IMR-90 (cell line): ENCODE results near the gene MSH3. TPM values are rescaled to one million over a fixed set of nuclear protein-coding genes. Genes with fewer than 3 reads are reported as not detected.

ENCODE experiments used
- ATAC-seq: fragments of 200-7000 bp; cut with Tn5 transposase; 2 replicates; pipeline ENCODE4 v1.9.1; 2020; ENCODE audit warnings: low read depth, mild to moderate bottlenecking, moderate library complexity
- BruUV-seq: library from RNA; stranded (reverse); fragments of 400-500 nt; replicated peaks from 2 replicates; lab custom pipeline; 2021; lab: Mats Ljungman, UMichigan
- CTCF ChIA-PET: fragments of 300-600 bp; formaldehyde crosslinking; extraction: SDS; loops from one replicate; lab custom pipeline; 2021; ENCODE audit warnings: antibody characterized with exemption; lab: Yijun Ruan, JAX
- POLR2A ChIA-PET: fragments of 300-600 bp; sonication (Branson Sonifier 250); formaldehyde crosslinking; loops from one replicate; lab custom pipeline; 2022; ENCODE audit warnings: antibody characterized with exemption; ENCODE audit not compliant: unreplicated experiment; lab: Charles Lee
- DNase-seq: peaks from one replicate; pipeline ENCODE4 v3.0.0; 2013
- H2AFZ ChIP-seq: replicated peaks from 2 replicates; pipeline ENCODE3; 2013; ENCODE audit warnings: low read length, mild to moderate bottlenecking; ENCODE audit not compliant: poor library complexity
- H2AK5ac ChIP-seq: 2 replicates; pipeline ENCODE4 v1.6.1; 2013; ENCODE audit warnings: low read depth, low read length, inconsistent platforms
- H2AK9ac ChIP-seq: replicated peaks from 2 replicates; pipeline ENCODE3; 2013; ENCODE audit warnings: mild to moderate bottlenecking, low read depth, low read length, moderate library complexity; ENCODE audit not compliant: poor library complexity
- H2BK120ac ChIP-seq: 2 replicates; pipeline ENCODE4 v1.6.1; 2013; ENCODE audit warnings: low read depth, low read length, inconsistent platforms
- H2BK15ac ChIP-seq: 3 replicates; pipeline ENCODE4 v1.6.1; 2013; ENCODE audit warnings: low read depth, low read length, inconsistent platforms
- H2BK20ac ChIP-seq: 2 replicates; pipeline ENCODE4 v1.6.1; 2013; ENCODE audit warnings: low read depth, mild to moderate bottlenecking, inconsistent platforms, low read length, moderate library complexity
- H2BK5ac ChIP-seq: 2 replicates; pipeline ENCODE4 v1.6.1; 2013; ENCODE audit warnings: mild to moderate bottlenecking, low read depth, low read length, inconsistent platforms; ENCODE audit not compliant: poor library complexity, severe bottlenecking
- H3K14ac ChIP-seq: replicated peaks from 2 replicates; pipeline ENCODE4 v1.6.1; 2013; ENCODE audit warnings: low read depth, low read length, inconsistent platforms
- H3K18ac ChIP-seq: 2 replicates; pipeline ENCODE4 v1.6.1; 2013; ENCODE audit warnings: low read depth, low read length, control low read depth
- H3K23ac ChIP-seq: 2 replicates; pipeline ENCODE4 v1.6.1; 2013; ENCODE audit warnings: low read depth, low read length, inconsistent platforms
- H3K27ac ChIP-seq: 2 replicates; pipeline ENCODE4 v1.5.1; 2013; ENCODE audit warnings: mild to moderate bottlenecking, control low read depth, low read length; ENCODE audit not compliant: insufficient read depth
- H3K27me3 ChIP-seq: 2 replicates; pipeline ENCODE4 v1.6.1; 2013; ENCODE audit warnings: low read length; ENCODE audit not compliant: control insufficient read depth, insufficient read depth
- H3K36me3 ChIP-seq: 2 replicates; pipeline ENCODE4 v1.6.1; 2013; ENCODE audit warnings: low read length, mixed read lengths; ENCODE audit not compliant: control insufficient read depth, insufficient read depth
- H3K4ac ChIP-seq: 2 replicates; pipeline ENCODE4 v1.6.1; 2013; ENCODE audit warnings: low read depth, low read length, inconsistent platforms
- H3K4me1 ChIP-seq: 2 replicates; pipeline ENCODE4 v1.6.1; 2013; ENCODE audit warnings: low read length, mixed read lengths; ENCODE audit not compliant: control insufficient read depth, insufficient read depth
- H3K4me2 ChIP-seq: 2 replicates; pipeline ENCODE4 v1.6.1; 2013; ENCODE audit warnings: low read depth, mild to moderate bottlenecking, control low read depth, low read length, moderate library complexity
- H3K4me3 ChIP-seq: 2 replicates; pipeline ENCODE4 v1.5.1; 2013; ENCODE audit warnings: low read depth, mild to moderate bottlenecking, control low read depth, low read length, moderate library complexity; ENCODE audit not compliant: insufficient read depth
- H3K56ac ChIP-seq: 2 replicates; pipeline ENCODE4 v1.6.1; 2013; ENCODE audit warnings: low read length, inconsistent platforms; ENCODE audit not compliant: insufficient read depth; ENCODE audit errors: extremely low read depth
- H3K79me1 ChIP-seq, 2 experiments: 2 replicates each; pipeline ENCODE4 v1.6.1; 2013; ENCODE audit warnings: low read length in 2 of 2, inconsistent platforms in 1 of 2, low read depth in 1 of 2
- H3K9ac ChIP-seq: 2 replicates; pipeline ENCODE4 v1.6.1; 2013; ENCODE audit warnings: low read depth, low read length, control low read depth
- H3K9me1 ChIP-seq: 2 replicates; pipeline ENCODE4 v1.6.1; 2013; ENCODE audit warnings: low read length, inconsistent platforms; ENCODE audit not compliant: insufficient read depth
- H3K9me3 ChIP-seq: 2 replicates; pipeline ENCODE4 v1.6.1; 2013; ENCODE audit warnings: low read length; ENCODE audit not compliant: control insufficient read depth, insufficient read depth
- H4K20me1 ChIP-seq: 2 replicates; pipeline ENCODE4 v1.6.1; 2013; ENCODE audit warnings: low read length, inconsistent platforms; ENCODE audit not compliant: insufficient read depth
- H4K5ac ChIP-seq: 2 replicates; pipeline ENCODE4 v1.6.1; 2013; ENCODE audit warnings: mild to moderate bottlenecking, low read depth, low read length, control low read depth
- H4K8ac ChIP-seq, 2 experiments: 2 replicates each; pipeline ENCODE4 v1.6.1; 2013; ENCODE audit warnings: low read depth in 2 of 2, low read length in 2 of 2, control low read depth in 1 of 2, inconsistent platforms in 1 of 2
- H4K91ac ChIP-seq: 2 replicates; pipeline ENCODE4 v1.6.1; 2013; ENCODE audit warnings: low read depth, low read length, inconsistent platforms; ENCODE audit not compliant: insufficient read depth
- MXI1 ChIP-seq: IDR thresholded peaks from 2 replicates; pipeline ENCODE4 v1.6.1; 2012; ENCODE audit warnings: low read depth, mild to moderate bottlenecking, low read length, moderate library complexity, borderline replicate concordance
- SMC3 ChIP-seq: fragments of 150-350 bp; IDR thresholded peaks from 2 replicates; pipeline ENCODE4 v1.6.1; 2016; ENCODE audit warnings: low read depth, mild to moderate bottlenecking, antibody characterized with exemption, low read length, moderate library complexity
- WGBS, 2 experiments: methylation state at CpG; one replicate each; pipeline versions ENCODE4 v1.1.5 to v1.1.7; 2013; ENCODE audit warnings: missing lambda C conversion rate in 2 of 2; ENCODE audit not compliant: insufficient read length in 1 of 2; ENCODE audit errors: extremely low coverage in 2 of 2; 5-methylcytosine and 5-hydroxymethylcytosine counted together
- dilution Hi-C: fragments of 300-500 bp; cut with HindIII; formaldehyde crosslinking; loops from one replicate; pipeline ENCODE4 v1.14.3; 2018; ENCODE audit warnings: low sequenced_read_pairs; ENCODE audit not compliant: unreplicated experiment
- in situ Hi-C: fragments of 300-500 bp; cut with MboI; formaldehyde crosslinking; loops from 3 replicates; pipeline ENCODE4 v1.14.3; 2019; ENCODE audit warnings: low sequenced_read_pairs, inconsistent platforms, mixed read lengths
- intact Hi-C: fragments of 100-400 bp; cut with micrococcal nuclease; formaldehyde crosslinking; loops from 2 replicates; pipeline ENCODE4 v1.10.0; 2022
- polyA plus RNA-seq, 3 experiments: library from polyadenylated mRNA; depleted of rRNA; stranded (reverse); fragments of >200 nt; gene quantifications; 2 replicates each; pipeline ENCODE4 v1.2.3, GENCODE V29; 2012; ENCODE audit warnings: low replicate concordance in 1 of 3
- total RNA-seq: library from RNA; depleted of rRNA; stranded (reverse); fragments of >200 nt; gene quantifications from 2 replicates; pipeline ENCODE4 v1.2.3, GENCODE V29; 2012
- TF ChIP-seq, protein P1 (sequence below): fragments of 150-350 bp; IDR thresholded peaks from 2 replicates; pipeline ENCODE4 v1.6.1; 2017; ENCODE audit warnings: mild to moderate bottlenecking, antibody characterized with exemption, low read length, low read depth
- TF ChIP-seq, protein P2 (sequence below): fragments of 150-350 bp; IDR thresholded peaks from 2 replicates; pipeline ENCODE4 v1.6.1; 2016; ENCODE audit warnings: low read depth, mild to moderate bottlenecking, low read length, moderate library complexity, borderline replicate concordance

Gene MSH3
- total and polyA plus RNA-seq, 2 of the 4 experiments (the other 2 are of a cell fraction) = 4.6 to 13.3 TPM

DNA sequence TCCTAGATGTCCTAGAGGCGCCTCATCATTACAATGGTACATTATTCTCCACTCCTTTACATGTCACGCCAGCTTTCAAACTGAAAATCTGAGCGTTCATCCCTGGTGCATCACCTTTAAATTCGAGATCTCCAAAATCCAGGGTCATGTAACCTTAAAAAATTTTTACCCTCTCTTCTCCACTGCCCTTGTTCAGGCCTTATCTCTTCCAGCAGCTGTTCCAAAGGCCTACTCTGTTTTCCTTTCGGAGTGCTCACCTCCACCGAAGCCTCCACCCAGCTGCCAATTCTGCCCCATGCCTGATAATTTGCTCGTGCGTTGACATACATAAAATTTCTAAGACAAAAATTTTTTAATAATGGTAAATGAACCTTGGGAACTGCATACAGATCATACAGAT lies 950 bp upstream of the MSH3 start:
- H4K91ac ChIP-seq = no peak overlapping the region
- in situ Hi-C loops (no loop called here), intact Hi-C loops (no loop called here), dilution Hi-C loops (no loop called here)
- no peak overlapping the region for H3K27ac ChIP-seq
- H3K36me3 ChIP-seq = peaks cover 3% of the 10 kb centered on the region; the same call in 1 of the 2 replicates
- H3K14ac ChIP-seq = no peak overlapping the region; the same call in 1 of the 2 replicates
- H3K9me1 ChIP-seq = no peaks in the 10 kb centered on the region
- peaks cover 3 to 32% of the 10 kb centered on the region in 2 experiments; a peak in 3 of 4 replicates for H3K79me1 ChIP-seq
- peak overlapping the region; percentile 100; the same call in 1 of the 2 replicates for H3K4me3 ChIP-seq
- no peak for ATAC-seq
- H3K9me3 ChIP-seq = no peaks in the 10 kb centered on the region
- H4K5ac ChIP-seq = no peak overlapping the region
- H2AFZ ChIP-seq = no peak overlapping the region
- no peak overlapping the region for H2BK120ac ChIP-seq
- no peak overlapping the region for H2AK9ac ChIP-seq
- peak overlapping the region; percentile 81; the same call in 1 of the 2 replicates for H3K9ac ChIP-seq
- TF ChIP-seq MXI1 (no peak), SMC3 (no peak)
- TF ChIP-seq, protein P1, sequence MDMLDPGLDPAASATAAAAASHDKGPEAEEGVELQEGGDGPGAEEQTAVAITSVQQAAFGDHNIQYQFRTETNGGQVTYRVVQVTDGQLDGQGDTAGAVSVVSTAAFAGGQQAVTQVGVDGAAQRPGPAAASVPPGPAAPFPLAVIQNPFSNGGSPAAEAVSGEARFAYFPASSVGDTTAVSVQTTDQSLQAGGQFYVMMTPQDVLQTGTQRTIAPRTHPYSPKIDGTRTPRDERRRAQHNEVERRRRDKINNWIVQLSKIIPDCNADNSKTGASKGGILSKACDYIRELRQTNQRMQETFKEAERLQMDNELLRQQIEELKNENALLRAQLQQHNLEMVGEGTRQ = no peak
- TF ChIP-seq, protein P2, sequence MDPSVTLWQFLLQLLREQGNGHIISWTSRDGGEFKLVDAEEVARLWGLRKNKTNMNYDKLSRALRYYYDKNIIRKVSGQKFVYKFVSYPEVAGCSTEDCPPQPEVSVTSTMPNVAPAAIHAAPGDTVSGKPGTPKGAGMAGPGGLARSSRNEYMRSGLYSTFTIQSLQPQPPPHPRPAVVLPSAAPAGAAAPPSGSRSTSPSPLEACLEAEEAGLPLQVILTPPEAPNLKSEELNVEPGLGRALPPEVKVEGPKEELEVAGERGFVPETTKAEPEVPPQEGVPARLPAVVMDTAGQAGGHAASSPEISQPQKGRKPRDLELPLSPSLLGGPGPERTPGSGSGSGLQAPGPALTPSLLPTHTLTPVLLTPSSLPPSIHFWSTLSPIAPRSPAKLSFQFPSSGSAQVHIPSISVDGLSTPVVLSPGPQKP = no peak
- CTCF ChIA-PET = no interaction called here
- no peak for DNase-seq
- peaks cover 6% of the 10 kb centered on the region for H3K4me1 ChIP-seq
- H3K23ac ChIP-seq = 0 out of 2 replicates have a peak overlapping the region, but pooled peaks have one; percentile 57
- H4K20me1 ChIP-seq = peaks cover 12% of the 10 kb centered on the region
- H2BK5ac ChIP-seq = no peak overlapping the region
- H3K18ac ChIP-seq = no peak overlapping the region
- no peak overlapping the region for H4K8ac ChIP-seq
- POLR2A ChIA-PET = no interaction called here
- peak overlapping the region; percentile 61; the same call in 1 of the 2 replicates for H3K4me2 ChIP-seq
- H2AK5ac ChIP-seq = no peak overlapping the region
- no TSS peak for BruUV-seq
- no peak overlapping the region for H2BK20ac ChIP-seq
- 46% methylated on average over 4 of the region's 8 CpGs; no CpG with 5 or more reads in 1 of the 2 experiments for WGBS, 2 experiments
- peak overlapping the region; percentile 56; the same call in 1 of the 2 replicates for H3K56ac ChIP-seq
- no peak overlapping the region for H2BK15ac ChIP-seq
- H3K4ac ChIP-seq = no peak overlapping the region
- no peaks in the 10 kb centered on the region for H3K27me3 ChIP-seq
